Erythroblast (primary cell): ENCODE data around the gene LRMDA.

Experiments
- GATA1 ChIP-seq: IDR thresholded peaks from 2 replicates; pipeline ENCODE4 v1.6.1; 2011; ENCODE audit warnings: low read depth, mild to moderate bottlenecking, control low read depth, low read length, moderate library complexity
- POLR2A ChIP-seq: IDR thresholded peaks from 2 replicates; pipeline ENCODE4 v1.6.1; 2011; ENCODE audit warnings: mild to moderate bottlenecking, low read length

- TF ChIP-seq POLR2A = no peak
- TF ChIP-seq GATA1 = no peak
Measured at GRCh38 chr10:75952093-75952492, 520.7 kb downstream of the LRMDA start.
